Skeletal muscle satellite cell (primary cell): ENCODE data around the gene MRTFA.
"Not testable (repeated sequence)": the region's sequence is repeated elsewhere in the genome, so short reads cannot be mapped to it uniquely, and the experiment has no call there.

Experiments
- H3K27me3 ChIP-seq: 2 replicates; pipeline ENCODE4 v1.7.0; 2013; ENCODE audit warnings: low read length; ENCODE audit not compliant: control insufficient read depth, insufficient read depth
- H3K36me3 ChIP-seq: 2 replicates; pipeline ENCODE4 v1.7.0; 2013; ENCODE audit warnings: mild to moderate bottlenecking, control low read depth, low read length; ENCODE audit not compliant: insufficient read depth
- H3K4me1 ChIP-seq: 2 replicates; pipeline ENCODE4 v1.7.0; 2013; ENCODE audit warnings: low read length; ENCODE audit not compliant: control insufficient read depth, insufficient read depth
- H3K4me2 ChIP-seq: 2 replicates; pipeline ENCODE4 v1.7.0; 2013; ENCODE audit warnings: mild to moderate bottlenecking, low read length
- H3K4me3 ChIP-seq: 2 replicates; pipeline ENCODE4 v1.7.0; 2013; ENCODE audit warnings: low read length
- H3K9ac ChIP-seq: 2 replicates; pipeline ENCODE4 v1.7.0; 2013; ENCODE audit warnings: mild to moderate bottlenecking, low read depth, low read length, moderate library complexity
- H3K9me3 ChIP-seq: replicated peaks from 2 replicates; pipeline ENCODE4 v1.7.0; 2013; ENCODE audit warnings: mild to moderate bottlenecking, control low read depth, low read length

Gene MRTFA

DNA sequence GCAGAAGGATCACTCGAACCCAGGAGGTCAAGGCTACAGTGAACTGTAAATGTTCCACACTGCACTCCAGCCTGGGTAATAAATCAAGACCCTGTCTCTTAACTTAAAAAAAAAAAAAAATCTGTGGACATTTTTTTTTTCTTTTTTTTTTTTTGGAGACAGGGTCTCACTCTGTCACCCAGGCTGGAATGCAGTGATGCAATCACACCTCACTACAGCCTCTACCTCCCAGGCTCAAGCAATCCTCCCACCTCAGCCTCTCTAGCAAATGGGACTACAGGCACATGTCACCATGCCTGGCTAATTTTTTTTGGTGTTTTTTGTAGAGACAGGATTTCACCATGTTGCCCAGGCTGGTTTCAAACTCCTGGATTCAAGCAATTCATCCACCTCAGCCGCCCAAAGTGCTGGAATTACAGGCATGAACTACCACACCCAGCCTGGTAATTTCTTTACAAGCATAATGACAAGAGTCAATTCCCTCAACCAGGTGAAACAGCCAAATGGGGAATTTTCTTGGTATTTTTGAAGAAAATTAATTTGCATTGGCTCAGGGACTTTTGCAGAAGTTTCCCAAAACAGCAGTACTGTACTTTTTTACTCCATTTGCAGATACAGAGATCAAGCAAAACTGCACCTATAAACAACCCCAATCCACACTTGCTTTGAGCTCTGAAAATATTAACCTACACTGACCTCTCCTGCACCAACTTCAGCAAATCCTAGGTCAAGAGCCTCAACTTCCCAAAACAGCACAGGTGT is 44.0 kb downstream of the MRTFA start:
- Histone ChIP-seq H3K9ac (no peak overlapping the region), H3K4me1 (peaks cover 34% of the 10 kb centered on the region)

DNA sequence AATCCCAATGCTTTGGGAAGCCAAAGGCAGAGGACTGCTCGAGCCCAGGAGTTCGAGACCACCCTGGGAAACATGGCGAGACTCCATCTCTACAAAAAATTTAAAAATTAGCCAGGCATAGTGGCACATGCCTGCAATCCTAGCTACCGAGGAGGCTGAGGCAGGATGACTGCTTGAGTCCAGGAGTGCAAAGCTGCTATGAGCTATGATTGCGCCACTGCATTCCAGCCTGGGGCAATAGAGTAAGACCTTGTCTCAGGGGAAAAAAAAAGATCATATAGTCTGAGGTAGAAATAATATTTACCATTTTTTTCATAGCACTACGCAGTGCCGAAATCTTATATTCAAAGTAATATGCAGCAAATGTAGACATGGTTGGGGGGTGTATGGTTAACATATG is 47.8 kb downstream of the MRTFA start:
- Histone ChIP-seq H3K4me3 (no peak overlapping the region), H3K9me3 (no peaks in the 10 kb centered on the region), H3K4me1 (peaks cover 18% of the 10 kb centered on the region), H3K36me3 (no peaks in the 10 kb centered on the region), H3K4me2 (no peak overlapping the region), H3K27me3 (no peaks in the 10 kb centered on the region), H3K9ac (no peak overlapping the region)

More for the DNA sequence above, 44.0 kb downstream of the MRTFA start:
- Histone ChIP-seq H3K9me3 (no peaks in the 10 kb centered on the region), H3K36me3 (no peaks in the 10 kb centered on the region), H3K4me2 (no peak overlapping the region), H3K4me3 (no peak overlapping the region), H3K27me3 (no peaks in the 10 kb centered on the region)

DNA sequence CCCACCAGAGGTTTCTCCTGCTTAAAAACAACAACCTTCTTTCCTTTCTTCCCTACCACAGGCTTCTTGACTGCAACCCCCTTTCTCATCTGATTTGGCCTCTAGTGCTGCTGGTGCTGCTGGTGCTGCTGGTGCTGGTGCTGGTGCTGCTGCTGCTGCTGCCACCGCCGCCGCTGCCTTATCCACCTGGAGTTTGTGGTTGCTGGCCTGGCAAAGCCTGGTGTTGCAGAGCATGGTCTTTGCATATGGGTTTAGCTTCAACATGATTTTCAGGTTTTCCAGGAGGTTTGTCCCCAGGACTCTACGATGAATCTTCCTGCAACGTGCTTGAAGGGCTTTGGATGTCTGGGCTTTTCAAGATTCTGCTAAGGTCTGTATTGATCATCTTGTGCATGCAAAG is 49.7 kb downstream of the MRTFA start:
- Histone ChIP-seq H3K4me3 (no peak overlapping the region), H3K4me2 (no peak overlapping the region)

DNA sequence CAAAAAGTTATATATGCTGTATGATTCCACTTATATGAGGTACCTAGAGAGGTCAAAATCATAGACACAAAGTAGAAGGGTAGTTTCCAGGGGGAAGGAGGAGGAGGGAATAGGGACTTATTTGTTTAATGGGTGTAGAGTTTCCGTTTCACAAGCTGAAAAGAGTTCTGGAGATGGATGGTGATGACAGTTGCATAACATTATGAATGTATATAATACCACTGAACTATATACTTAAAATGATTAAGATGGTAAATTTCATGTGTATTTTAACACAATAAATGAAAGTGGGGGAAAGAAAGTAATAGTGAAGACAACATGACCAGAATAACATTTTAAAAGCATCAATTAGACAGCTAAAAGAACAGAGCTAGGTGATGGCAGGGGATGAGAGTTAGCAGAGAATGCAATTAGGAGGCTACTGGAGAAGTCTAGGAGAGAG is 51.2 kb downstream of the MRTFA start:
- Histone ChIP-seq H3K4me1 (peaks cover 7% of the 10 kb centered on the region), H3K27me3 (no peaks in the 10 kb centered on the region), H3K4me2 (no peak overlapping the region), H3K9me3 (no peaks in the 10 kb centered on the region), H3K4me3 (no peak overlapping the region), H3K36me3 (no peaks in the 10 kb centered on the region), H3K9ac (no peak overlapping the region)

More for the DNA sequence above, 49.7 kb downstream of the MRTFA start:
- H3K27me3 ChIP-seq = no peaks in the 10 kb centered on the region
- H3K36me3 ChIP-seq = no peaks in the 10 kb centered on the region
- peaks cover 7% of the 10 kb centered on the region for H3K4me1 ChIP-seq
- no peak overlapping the region for H3K9ac ChIP-seq
- no peaks in the 10 kb centered on the region for H3K9me3 ChIP-seq

DNA sequence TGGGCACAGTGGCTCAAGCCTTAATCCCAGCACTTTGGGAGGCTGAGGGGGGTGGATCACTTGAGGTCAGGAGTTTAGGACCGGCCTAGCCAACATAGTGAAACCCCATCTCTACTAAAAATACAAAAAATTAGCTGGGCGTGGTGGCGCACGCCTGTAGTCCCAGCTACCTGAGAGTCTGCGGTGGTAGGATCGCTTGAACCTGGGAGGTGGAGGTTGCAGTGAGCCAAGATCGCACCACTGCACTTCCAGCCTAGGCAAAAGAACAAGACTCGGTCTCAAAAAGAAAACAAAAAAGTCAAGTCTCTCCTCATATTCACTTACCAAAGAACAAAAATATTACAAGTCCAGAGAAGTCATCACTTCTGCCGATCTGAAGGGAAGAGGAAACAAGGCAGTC is 51.8 kb downstream of the MRTFA start:
- not testable (repeated sequence) for H3K9me3 ChIP-seq, H3K9ac ChIP-seq, H3K36me3 ChIP-seq, H3K27me3 ChIP-seq, H3K4me3 ChIP-seq, H3K4me2 ChIP-seq
- H3K4me1 ChIP-seq = peaks cover 11% of the 10 kb centered on the region

DNA sequence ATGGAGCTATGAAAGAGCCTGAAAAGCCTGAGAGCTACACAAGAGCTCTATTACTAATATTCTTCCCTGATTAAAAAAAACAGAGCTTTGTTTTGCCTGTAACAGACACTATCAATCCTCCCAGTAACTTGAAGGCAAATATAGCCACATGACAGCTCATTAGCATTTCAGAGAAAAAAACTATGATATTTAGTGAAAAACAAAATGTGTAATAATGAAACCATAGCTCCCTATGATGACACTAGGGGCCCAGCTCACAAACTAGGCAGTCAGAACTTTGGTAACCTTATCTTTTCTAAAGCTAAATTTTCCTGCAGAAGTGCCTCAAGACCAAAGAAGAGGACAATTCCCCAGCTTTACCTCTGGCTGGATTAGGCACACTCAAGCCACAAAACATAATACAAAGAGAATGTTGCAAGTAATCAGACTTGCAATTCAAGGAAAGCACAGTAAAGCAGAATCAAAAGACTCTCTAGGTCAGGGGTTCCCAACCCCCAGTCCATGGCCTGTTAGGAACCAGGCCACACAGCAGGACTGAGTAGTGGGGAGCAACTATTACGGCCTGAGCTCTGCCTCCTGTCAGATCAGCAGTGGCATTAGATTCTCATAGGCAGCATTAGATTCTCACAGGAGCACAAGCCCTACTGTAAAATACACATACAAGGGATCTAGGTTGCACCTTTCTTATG is 53.3 kb downstream of the MRTFA start:
- no peaks in the 10 kb centered on the region for H3K9me3 ChIP-seq
- H3K4me1 ChIP-seq = peaks cover 5% of the 10 kb centered on the region
- H3K36me3 ChIP-seq = no peaks in the 10 kb centered on the region
- no peak overlapping the region for H3K4me3 ChIP-seq
- no peak overlapping the region for H3K4me2 ChIP-seq
- H3K9ac ChIP-seq = no peak overlapping the region
- no peaks in the 10 kb centered on the region for H3K27me3 ChIP-seq

DNA sequence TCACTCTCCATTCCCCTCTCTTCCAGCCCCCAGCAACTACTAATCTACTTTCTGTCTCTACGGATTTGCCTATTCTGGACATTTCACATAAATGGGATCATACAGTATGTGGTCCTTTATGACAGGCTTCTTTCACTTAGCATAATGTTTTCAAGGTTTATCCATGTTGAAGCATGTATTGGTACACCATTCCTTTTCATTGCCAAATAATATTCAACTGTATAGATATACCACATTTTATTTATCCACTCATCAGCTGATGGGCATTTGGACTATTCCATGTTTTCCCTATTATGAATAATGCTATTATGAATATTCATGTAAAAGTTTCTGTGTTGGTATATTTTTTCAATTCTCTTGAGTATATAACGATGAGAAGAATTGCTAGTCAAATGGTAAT is 54.5 kb downstream of the MRTFA start:
- Histone ChIP-seq H3K36me3 (no peaks in the 10 kb centered on the region), H3K4me1 (peaks cover 5% of the 10 kb centered on the region), H3K9me3 (no peaks in the 10 kb centered on the region), H3K4me2 (no peak overlapping the region), H3K4me3 (no peak overlapping the region), H3K27me3 (no peaks in the 10 kb centered on the region), H3K9ac (no peak overlapping the region)

DNA sequence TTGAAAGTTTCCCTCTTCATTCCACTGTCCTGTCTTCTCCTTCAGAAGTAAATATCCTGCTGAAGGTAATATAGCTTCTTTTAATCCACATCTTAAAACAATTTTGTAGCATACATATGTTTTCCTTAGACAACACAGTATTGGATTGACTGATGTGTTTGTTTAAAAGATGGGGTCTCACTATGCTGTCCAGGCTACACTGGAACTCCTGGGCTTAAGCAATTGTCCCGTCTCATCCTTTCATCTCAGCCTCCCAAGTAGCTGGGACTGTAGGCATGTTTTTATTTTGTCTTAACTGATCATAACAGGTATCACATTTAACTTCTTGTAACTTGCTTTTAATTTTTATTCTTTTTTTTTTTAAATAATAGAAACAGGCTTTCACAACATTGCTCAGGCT is 55.9 kb downstream of the MRTFA start:
- H3K4me3 ChIP-seq = no peak overlapping the region
- no peaks in the 10 kb centered on the region for H3K9me3 ChIP-seq
- no peak overlapping the region for H3K4me2 ChIP-seq
- peaks cover 5% of the 10 kb centered on the region for H3K4me1 ChIP-seq
- no peaks in the 10 kb centered on the region for H3K27me3 ChIP-seq
- no peak overlapping the region for H3K9ac ChIP-seq
- no peaks in the 10 kb centered on the region for H3K36me3 ChIP-seq

DNA sequence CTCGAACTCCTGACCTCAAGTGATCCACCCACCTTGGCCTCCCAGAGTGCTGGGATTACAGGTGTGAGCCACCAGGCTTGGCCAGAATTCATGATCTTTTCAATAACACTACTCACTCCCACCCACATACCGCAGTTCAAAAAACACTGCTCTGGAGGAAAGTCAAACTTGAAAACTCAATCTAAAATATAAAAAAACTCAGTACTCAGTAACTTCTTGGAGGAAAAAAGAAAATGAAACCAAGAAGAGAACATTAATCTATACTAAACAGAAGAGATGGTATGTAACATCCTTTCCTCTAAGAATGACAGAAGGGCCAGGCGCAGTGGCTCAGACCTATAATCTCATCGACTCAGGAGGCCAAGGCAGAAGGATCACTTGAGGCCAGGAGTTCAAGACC is 58.3 kb downstream of the MRTFA start:
- Histone ChIP-seq H3K4me1 (peaks cover 8% of the 10 kb centered on the region), H3K27me3 (no peaks in the 10 kb centered on the region), H3K36me3 (no peaks in the 10 kb centered on the region), H3K4me3 (no peak overlapping the region), H3K9ac (no peak overlapping the region), H3K4me2 (no peak overlapping the region), H3K9me3 (no peaks in the 10 kb centered on the region)

DNA sequence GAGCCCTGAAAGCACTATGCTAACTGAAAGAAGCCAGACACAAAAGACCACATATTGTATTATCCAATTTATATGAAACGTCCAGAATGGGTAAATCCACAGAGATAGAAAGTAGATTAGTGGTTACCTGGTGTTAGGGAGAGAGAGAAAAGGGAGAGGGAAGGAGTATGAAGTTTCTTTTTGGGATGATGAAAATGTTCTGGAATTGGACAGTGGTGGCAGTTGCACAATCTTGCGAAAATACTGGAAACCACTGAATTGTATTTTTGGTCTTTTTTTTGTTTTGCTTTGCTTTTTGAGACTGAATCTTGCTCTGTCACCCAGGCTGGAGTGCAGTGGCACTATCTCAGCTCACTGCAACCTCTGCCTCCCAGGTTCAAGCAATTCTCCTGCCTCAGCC is 63.5 kb downstream of the MRTFA start:
- Histone ChIP-seq H3K9ac (no peak overlapping the region), H3K9me3 (no peaks in the 10 kb centered on the region), H3K4me3 (no peak overlapping the region), H3K4me2 (no peak overlapping the region), H3K36me3 (no peaks in the 10 kb centered on the region), H3K27me3 (no peaks in the 10 kb centered on the region), H3K4me1 (peaks cover 12% of the 10 kb centered on the region)

DNA sequence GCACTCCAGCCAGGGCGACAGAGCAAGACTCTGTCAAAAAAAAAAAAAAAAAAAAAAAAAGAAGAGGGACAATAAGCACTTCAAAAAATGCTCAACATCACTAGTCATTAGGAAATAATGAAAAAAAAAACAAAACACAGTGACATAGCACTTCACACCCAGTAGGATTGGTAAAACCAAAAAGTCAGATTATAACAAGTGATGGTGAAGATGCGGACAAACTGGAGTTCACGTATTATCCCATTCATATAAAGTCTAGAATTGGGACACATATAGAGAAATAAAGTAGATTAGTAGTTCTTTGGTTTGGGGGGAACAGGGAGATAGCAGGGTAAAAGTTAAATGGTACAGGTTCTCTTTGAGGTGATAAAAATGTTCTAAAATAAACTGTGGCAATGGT is 64.6 kb downstream of the MRTFA start:
- Histone ChIP-seq H3K4me3 (no peak overlapping the region), H3K36me3 (no peaks in the 10 kb centered on the region), H3K9me3 (no peaks in the 10 kb centered on the region), H3K27me3 (no peaks in the 10 kb centered on the region), H3K4me2 (no peak overlapping the region), H3K4me1 (peaks cover 23% of the 10 kb centered on the region), H3K9ac (no peak overlapping the region)
